Activated CD8-positive, alpha-beta memory T cell treated with anti-CD3 and anti-CD28 coated beads, Interleukin-2, amount 50 U/mL, for 24 hours (primary cell): ENCODE data around the gene OBSCN.

Experiments
- DNase-seq: peaks from one replicate; pipeline ENCODE4 v3.0.0-alpha.2; 2020; ENCODE audit errors: extremely low read depth

The OBSCN gene

DNA sequence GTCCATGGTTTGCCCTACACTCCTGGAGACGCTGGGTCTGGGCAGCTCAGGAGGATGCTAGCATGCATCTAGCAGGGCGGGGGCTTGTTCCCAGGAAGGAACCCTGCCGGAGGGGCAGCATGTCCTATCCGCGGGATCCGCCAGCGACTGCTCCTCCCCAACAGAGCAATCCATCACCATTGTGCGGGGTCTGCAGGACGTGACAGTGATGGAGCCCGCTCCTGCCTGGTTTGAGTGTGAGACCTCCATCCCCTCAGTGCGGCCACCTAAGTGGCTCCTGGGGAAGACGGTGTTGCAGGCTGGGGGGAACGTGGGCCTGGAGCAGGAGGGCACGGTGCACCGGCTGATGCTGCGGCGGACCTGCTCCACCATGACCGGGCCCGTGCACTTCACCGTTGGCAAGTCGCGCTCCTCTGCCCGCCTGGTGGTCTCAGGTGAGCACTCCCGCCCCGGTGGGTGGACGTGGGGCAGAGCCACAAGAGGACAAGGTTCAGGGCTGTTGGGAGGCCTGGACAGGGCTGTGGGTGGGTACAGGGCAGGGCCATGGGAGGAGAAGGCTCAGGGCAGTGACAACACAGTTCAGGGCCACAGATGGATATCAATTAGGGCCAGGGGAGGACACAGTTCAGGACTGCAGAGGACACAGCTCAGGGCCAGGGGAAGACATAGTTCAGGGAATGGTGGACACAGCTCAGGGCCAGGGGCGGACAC is 71.3 kb downstream of the OBSCN start:
- DNase-seq, result no peak

DNA sequence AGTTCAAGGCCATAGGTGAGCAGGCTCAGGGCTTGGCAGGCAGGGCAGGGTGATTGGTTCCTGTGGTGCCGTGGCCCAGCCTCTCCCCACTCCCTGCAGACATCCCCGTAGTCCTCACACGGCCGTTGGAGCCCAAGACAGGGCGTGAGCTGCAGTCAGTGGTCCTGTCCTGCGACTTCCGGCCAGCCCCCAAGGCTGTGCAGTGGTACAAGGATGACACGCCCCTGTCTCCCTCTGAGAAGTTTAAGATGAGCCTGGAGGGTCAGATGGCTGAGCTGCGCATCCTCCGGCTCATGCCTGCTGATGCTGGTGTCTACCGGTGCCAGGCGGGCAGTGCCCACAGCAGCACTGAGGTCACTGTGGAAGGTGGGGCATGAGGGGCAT is 71.9 kb downstream of the OBSCN start:
- no peak for DNase-seq

DNA sequence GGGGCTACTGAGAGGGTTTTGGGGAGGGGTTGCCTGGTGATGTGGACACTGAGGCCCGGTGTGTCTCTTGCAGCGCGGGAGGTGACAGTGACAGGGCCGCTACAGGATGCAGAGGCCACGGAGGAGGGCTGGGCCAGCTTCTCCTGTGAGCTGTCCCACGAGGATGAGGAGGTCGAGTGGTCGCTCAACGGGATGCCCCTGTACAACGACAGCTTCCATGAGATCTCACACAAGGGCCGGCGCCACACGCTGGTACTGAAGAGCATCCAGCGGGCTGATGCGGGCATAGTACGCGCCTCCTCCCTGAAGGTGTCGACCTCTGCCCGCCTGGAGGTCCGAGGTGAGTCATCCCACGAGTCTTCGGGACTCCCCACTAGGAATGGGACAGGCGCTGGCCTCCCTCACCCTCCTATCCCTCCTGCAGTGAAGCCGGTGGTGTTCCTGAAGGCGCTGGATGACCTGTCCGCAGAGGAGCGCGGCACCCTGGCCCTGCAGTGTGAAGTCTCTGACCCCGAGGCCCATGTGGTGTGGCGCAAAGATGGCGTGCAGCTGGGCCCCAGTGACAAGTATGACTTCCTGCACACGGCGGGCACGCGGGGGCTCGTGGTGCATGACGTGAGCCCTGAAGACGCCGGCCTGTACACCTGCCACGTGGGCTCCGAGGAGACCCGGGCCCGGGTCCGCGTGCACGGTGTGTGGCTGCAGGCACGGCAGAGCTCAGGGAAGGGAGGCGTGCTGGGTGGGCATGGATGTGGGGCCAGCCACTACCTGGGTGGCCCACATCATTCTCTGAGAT is 72.5 kb downstream of the OBSCN start:
- no peak for DNase-seq

DNA sequence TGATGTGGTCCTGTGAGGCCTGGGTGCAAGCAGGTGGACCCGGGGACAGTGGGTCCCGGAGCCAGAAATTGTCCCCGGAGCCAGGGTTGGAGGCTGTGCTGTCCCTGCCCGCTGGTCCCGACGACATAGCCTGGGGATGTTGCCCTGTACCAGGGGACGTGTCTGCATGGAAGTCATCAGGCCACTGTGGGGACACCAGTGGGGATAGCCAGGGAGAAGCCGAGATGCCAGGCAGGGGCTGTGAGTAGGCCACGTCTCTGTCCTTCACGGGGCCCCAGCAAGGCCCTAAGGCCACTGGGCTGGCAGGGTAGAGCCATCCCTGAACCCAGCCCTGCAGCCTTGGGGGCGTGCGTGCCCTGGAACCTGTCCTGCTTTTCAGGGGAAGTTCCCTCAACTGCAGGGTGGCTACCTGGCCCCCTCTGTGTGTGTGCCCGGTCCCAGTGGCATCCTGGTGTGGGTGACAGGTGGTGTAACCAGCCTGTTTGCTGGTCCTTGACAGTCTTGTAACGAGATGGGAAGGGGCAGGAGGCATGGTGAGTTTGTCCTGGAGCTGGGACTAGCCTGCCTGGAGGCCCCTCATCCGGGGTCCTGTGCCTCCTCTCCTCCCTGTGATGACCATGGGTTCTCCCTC is 73.2 kb downstream of the OBSCN start:
- no peak for DNase-seq

DNA sequence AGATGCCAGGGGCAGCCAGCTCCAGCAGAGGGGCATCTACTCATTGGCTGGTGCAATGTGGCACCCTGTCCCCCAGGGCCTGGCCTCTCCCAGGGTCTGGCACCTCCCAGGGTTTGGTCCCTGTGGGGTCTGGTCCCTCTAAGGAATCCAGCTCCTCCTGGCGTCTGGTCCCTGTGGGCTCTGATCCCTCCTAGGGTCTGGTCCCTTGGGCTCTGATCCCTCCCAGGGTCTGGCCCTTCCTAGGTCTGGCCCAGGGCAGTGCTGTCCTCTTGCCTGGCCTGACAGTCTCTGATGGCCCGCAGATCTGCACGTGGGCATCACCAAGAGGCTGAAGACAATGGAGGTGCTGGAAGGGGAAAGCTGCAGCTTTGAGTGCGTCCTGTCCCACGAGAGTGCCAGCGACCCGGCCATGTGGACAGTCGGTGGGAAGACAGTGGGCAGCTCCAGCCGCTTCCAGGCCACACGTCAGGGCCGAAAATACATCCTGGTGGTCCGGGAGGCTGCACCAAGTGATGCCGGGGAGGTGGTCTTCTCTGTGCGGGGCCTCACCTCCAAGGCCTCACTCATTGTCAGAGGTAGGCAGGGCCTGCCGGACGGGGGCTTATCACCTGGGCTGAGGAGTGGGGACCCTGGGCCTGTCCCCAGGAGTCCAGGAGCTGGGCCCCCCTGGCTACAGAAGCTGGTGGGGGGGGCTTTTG is 73.9 kb downstream of the OBSCN start:
- no peak for DNase-seq

DNA sequence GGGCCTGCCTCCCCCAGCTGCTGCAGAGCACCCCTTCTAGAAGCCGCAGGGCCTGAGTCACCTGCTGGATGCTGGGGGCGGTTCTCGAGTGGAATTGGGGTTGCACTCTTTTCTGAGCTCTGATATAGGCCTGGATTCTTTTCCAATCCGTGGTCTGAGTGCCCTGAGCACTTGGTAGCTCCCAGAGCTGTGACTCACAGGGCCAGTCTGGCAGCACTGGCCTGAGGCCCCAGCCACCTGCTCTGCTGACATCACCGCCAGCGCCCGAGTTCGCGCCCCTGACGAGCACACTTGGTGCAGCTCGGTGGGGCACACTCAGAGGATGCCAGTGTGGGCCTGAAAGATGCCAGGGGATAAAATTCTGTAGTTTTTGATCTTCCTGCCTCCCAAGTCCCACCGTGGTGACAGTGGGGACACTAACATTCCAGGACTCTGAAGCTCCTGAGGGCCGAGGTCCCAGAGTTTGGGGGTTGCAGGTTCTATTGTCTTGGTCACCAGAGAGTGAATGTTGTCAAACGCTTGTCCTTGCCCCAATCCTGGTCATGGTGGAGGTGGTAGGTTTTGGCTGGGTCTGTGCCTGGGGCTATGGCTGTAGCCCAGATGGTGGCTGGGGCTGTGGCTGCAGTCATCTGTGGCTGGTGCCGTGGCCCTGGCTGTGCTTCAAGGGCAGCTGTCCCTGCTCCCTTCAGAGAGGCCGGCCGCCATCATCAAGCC is 74.6 kb downstream of the OBSCN start:
- DNase-seq, result no peak

DNA sequence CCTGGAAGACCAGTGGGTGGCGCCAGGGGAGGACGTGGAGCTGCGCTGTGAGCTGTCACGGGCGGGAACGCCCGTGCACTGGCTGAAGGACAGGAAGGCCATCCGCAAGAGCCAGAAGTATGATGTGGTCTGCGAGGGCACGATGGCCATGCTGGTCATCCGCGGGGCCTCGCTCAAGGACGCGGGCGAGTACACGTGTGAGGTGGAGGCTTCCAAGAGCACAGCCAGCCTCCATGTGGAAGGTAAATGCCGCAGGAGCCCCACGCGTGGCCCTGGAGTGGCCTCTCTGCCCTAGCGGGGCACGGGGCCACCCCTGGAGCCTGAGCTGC is 75.2 kb downstream of the OBSCN start:
- no peak for DNase-seq

DNA sequence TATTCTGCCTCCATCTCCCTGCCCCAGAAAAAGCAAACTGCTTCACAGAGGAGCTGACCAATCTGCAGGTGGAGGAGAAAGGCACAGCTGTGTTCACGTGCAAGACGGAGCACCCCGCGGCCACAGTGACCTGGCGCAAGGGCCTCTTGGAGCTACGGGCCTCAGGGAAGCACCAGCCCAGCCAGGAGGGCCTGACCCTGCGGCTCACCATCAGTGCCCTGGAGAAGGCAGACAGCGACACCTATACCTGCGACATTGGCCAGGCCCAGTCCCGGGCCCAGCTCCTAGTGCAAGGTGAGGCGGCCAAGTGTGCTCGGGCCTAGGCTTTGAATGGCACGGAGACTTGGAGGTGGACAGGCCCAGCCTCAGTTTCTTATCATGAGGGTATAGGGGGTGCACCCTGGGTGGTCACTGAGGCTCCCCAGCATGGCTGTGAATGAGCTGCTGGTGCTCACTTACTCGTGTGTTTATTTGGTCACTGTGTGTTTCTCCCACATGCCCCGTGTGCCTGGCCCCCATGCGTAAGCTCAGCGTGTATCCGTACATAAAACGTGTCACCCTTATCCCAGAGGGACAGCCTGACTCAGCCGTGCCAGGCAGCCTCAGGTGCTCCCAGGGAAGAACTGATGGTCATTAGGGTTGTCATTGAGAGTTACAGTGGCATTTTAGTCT is 75.8 kb downstream of the OBSCN start:
- DNase-seq, result no peak

DNA sequence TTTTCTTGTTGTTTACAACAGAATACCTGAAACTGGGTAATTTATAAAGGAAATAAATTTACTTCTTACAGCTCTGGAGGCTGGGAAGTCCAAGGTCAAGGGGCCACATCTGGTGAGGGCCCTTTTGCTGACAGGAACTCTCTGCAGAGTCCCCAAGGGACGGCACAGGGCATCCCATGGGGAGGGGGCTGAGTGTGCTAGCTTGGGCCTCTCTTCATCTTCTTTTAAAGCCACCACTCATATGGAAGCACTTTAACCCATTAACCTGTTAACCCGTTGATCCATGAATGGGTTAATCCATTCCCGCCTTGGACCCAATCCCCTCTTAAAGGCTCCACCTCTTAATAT is 76.3 kb downstream of the OBSCN start:
- DNase-seq, result no peak

DNA sequence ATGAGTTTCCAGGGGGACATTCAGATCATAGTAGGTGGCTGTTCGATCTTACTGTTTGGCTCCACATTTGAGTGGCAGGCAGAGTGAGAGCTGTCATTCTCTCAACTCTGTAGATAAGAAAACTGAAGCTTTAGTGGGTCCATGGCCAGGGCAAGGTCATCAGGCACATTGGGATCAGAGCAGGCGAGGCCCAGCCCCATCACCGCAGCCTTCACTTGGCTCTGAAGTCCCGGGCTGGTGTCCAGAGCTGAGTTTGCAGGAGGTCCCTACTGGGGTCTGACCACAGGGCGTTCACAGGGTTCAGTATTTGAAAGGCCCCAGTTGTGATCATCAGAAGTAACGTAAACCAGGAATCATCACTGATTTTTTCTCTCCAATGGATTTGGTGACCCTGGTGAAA is 76.7 kb downstream of the OBSCN start:
- no peak for DNase-seq

DNA sequence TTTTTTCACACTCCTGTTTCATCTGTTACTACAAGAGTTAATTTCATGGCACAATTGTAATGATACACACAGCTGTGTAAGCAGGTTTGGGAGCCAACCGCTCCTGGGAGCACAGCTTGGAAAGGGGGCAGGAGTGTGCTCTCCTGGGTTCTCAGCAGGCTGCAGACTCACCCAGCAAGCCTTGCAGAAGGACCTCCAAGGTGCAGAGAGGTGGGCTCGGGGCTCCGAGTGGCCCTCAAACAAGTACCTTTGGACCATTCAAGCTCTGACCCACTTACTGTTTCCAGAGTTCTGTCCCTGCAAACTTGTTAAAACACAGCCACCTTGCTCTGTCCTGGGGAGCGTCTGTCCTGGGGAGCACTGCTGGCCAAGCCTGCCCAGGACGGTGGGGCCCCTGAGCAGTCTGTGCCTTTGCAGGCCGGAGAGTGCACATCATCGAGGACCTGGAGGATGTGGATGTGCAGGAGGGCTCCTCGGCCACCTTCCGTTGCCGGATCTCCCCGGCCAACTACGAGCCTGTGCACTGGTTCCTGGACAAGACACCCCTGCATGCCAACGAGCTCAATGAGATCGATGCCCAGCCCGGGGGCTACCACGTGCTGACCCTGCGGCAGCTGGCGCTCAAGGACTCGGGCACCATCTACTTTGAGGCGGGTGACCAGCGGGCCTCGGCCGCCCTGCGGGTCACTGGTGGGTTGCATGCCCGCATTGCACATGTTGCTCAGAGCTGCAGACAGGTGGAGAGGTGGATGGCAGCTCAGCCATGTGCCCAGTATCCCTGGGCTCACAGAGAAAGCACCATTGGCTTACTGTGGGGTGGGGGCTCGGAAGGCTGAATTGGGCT is 78.0 kb downstream of the OBSCN start:
- DNase-seq, result no peak

DNA sequence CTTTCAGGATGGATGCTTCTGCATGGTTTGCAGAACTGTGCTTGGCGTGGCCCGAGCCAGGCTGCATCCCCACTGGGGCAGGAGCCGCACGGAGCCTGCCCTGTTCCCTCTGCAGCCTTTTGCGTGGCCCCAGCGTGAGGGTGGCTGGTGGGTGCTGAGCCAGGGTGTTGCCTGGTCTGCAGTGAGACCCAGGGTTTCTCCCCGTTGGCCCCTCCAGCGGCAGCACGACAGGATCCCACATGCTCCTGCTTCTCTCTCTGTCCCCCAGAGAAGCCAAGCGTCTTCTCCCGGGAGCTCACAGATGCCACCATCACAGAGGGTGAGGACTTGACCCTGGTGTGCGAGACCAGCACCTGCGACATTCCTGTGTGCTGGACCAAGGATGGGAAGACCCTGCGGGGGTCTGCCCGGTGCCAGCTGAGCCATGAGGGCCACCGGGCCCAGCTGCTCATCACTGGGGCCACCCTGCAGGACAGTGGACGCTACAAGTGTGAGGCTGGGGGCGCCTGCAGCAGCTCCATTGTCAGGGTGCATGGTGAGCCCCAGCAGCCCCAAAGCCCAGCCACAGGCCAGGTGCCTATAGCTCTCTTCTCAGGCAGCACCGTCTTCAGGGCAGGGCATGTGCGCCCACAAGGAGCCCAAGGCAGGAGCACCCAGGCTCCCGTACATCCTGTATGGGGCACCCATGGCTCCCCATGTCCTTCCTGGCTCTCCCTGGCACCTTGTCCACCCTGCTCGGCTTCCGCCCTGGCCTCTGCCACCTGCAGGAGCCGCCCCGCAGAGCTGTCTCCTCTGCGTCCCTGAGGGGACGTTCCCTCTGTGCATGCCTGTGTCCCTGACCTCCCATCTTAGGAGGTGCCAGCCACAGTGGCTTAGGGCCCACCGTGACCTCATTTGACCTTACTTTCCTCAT is 78.9 kb downstream of the OBSCN start:
- no peak for DNase-seq

DNA sequence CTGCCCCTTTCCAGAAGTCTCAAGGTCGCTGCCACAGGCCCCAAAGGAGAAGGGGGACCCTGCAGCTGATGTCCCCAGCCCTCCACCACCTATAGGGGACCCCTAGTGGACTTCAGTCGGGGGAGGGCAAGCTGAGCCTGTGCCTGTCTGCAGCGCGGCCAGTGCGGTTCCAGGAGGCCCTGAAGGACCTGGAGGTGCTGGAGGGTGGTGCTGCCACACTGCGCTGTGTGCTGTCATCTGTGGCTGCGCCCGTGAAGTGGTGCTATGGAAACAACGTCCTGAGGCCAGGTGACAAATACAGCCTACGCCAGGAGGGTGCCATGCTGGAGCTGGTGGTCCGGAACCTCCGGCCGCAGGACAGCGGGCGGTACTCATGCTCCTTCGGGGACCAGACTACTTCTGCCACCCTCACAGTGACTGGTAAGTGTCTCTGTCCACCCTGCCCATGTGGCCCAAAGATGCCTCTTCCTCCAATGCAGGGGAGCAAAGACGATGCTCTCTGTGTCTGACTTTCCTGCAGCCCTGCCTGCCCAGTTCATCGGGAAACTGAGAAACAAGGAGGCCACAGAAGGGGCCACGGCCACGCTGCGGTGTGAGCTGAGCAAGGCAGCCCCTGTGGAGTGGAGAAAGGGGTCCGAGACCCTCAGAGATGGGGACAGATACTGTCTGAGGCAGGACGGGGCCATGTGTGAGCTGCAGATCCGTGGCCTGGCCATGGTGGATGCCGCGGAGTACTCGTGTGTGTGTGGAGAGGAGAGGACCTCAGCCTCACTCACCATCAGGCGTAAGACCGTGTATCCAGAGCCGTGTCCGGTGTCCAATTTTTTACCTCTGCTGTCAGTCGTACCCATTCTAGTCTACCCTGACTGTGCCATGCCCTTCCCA is 79.9 kb downstream of the OBSCN start:
- no peak for DNase-seq

DNA sequence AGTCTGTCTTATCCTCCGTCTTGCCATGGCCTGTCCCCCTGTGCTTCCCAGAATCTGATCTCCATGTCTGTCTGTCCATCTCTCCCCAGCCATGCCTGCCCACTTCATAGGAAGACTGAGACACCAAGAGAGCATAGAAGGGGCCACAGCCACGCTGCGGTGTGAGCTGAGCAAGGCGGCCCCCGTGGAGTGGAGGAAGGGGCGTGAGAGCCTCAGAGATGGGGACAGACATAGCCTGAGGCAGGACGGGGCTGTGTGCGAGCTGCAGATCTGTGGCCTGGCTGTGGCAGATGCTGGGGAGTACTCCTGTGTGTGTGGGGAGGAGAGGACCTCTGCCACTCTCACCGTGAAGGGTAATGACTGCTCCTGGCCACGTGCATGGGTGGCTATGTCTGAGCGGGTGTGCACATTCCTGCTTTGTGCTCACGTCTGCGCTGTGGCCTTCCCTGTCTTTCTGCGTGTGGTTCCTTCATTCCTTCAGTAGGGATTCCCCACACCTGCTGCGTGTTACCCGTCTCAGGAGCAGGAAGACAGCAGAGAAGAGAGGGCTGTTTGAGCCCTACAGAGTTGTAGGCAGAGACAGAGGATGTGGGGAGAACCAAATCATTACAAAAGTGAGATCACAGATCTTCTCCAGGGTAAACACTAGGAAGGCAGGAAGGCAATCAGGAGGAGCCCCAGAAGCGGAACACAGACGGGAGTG is 80.8 kb downstream of the OBSCN start:
- DNase-seq, result no peak

DNA sequence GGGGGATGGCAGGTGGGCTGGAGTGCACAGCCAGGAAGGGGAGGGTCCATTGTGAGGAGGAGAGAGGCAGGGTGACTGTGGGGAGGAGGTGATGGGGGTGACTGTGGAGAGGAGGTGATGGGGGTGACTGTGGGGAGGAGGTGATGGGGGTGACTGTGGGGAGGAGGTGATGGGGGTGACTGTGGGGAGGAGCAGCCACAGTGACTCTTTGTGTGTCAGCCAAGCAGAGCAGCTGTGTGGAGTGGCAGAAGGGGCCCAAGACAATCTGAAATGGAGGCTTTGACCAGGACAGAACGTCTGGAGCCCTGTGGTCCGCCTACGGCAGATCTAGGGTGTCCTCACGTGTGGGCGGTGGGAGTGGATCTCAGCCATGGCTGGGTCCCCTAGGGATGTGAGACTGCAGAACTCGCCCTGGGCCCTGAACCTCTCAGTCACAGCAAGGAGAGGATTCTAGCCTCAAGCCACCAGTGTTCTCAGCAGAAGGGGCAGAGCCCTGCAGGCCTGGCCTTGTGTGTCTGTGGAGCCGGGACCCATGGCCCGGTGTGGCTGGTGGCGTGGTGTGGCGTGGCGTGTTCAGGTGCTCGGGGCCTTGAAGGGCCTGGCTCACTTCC is 81.5 kb downstream of the OBSCN start:
- no peak for DNase-seq

DNA sequence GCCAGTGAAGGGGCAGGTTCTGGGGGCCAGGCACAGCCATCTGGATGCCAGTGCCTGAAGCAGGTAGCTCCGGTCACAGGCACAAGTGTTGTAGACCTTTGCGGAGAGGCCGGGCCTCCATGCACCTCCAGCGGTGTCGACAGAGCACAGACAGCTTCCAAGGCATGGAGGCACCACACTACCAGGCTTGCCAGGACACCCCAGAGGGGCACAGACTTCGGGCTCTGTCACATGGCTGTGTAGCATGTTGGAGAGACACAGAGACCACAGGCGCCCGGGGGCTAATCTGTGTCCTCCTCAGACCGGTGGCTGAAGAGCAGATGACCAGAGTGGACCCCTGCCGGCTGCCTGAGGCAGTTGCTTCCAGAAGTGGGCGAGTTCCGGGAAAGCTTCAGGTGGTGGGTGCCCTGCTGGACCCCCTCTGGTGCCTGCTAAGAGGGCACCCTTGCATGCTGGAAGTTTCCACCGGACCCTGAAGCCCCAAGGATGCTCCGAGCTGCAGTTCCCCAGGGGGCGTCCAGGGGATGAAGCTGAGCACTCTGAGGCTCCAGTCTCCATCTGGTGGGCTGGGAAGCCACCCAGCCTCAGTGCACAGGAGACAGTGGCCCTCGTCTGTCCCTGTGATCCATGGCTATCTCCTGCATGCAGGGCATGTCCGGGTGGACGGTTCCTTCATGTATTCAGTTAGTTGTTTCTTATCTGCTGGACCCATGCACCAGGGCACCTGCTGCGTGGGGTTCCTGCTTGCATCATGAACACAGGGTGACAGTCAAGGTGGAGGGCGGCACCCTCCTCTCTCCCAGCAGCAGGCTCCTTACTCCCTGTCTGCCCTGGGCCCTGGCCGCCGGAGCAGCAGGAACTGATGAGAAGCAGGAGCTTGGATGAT is 82.4 kb downstream of the OBSCN start:
- no peak for DNase-seq
